ENCODE data around the gene HYAL1.

HYAL1 gene

DNA sequence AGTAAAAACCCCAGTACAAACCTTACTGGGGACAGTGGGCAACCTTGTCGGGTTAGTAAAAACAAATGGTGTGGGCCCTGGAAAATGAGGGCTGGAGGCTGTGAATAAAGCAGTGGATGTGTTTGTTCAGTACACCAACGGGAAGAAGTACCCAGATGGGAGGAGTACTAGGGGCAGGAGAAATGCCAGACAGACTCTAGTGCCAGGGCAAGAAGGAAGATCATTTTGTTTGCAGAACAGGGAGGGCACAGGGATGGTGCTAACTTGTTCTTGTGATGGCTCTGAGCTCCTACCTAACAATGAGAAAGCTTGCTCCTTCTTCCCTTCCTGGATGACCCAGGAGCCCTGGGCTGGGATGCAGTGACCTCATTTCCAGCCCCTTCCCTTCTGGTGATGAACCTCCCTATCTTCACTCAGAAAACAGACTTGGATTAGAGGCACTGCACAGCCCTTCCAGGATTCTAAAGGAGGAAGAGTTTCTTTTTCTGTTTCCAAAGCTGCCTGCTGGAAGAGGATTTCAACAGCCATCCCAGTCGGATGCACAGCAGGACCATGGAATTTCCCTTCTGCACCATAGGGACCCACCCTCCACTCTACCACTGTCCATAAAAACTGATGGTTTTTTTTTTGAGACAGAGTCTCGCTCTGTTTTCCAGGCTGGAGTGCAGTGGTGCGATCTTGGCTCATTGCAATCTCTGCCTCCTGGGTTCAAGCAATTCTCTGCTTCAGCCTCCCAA, 31.1 kb upstream of the HYAL1 start:
- FAIRE-seq, result no peak

DNA sequence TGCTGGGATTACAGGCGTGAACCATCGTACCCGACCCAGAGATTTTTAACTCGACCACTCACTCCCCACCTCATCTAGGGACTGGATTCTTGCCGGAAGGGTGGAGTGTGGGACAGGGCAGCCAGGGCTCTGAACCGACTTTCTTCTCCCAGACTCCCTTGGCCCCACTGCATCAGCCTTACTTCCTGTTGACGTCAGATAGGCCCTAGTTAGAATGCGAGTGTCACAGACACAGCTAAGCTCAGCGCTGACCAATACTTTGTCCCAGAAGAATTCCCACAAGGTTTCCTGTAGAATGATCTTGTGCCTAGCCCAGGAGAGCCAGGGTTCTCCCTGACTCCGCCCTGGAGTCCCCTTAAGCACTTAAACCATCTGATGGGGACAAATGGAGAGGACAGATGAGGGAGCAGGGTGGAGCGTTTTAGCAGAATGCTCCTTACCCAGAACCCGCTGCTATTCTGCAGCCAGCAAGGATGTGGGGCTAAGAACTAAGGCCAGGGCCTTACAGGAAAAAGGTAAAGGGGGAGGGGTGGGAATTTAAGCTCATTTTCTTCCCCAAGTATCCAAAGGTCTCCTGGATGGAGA, 30.5 kb upstream of the HYAL1 start:
- no peak for FAIRE-seq

DNA sequence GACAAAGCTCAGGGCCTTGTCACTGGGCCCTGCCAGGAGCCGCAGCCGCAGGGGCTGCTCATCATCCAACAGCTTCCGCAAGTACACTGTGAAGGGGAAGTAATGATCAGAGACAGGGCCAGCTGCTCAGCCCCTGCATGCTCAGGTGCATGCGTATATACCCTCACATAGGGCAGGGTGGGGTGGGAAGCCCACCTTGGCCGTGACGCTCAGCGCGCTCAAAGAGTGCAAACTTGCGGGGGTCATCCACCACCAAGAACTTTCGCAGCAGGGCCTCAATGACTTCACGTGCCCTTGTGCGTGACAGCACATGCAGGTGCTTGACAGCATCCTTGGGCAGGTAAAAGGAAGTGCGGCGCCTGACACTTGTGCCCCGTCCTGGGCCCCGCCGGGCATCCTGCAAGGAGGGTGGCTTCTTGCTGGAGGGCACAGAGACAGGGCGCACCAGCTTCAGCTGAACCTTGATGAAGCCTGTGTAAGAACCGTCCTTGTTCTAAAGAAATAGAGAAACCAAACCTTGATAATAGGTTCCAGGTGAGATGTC, 28.1 kb upstream of the HYAL1 start:
- no peak for FAIRE-seq

DNA sequence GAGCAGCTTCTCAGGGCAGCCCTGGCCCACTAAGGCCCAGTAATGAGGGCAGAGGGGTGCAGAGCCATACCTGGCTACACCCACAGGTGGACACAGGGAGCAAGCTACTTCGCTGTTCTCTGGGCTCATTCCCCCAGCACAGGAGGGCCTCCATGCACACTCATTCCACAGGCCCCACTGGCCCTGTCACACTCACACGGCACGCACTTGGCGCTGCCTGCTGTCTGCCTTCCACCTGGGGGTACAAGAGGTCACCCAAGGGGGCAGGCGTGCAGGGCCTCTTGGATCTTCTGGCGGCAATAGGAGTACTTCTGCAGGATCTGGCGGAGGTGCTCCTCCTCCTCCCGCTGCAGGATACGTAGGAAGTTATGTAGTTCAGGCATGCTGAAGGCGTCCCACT, 27.0 kb upstream of the HYAL1 start:
- FAIRE-seq, result no peak

DNA sequence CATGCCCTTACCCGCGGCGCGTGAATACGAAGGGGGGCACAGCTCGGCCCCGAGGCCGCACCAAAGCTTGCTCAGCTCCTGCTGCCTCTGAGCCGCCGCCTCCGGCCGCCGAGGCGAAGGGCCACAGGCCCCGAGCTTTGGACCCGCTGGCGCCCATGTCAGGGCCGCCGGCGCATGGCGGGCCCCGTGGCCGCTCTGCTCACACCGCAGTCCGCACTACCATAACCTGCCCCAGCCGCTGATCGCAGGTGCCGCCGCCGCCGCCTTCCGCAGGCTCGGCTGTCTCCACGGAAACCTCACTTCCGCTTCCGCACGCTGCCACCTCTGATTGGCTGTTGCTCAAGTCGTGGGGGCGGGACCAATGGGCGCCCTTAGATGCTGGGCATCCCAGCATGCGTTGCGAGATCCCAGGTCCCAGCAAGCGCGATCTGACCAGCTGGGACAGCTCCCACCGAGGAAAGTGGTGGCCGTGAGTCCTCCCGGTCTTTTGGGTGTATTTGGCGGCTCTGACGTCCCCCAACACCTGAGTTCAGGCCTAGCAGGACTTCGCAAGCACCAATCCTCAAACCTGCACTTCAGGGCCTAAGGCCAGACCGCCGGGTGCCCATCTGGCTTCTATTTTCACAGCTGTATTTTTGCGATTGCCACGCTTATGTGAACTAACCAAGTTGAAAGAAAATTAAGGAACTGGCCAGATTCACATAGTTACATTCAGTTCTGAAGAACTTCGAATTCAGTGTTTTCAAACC, 24.7 kb upstream of the HYAL1 start, which contains the start of gene TUSC2:
TSS of gene TUSC2 (minus strand) at position 281 of the 749 bp plus-strand sequence. CDS start at position 157, 124 bp downstream.
- no peak for FAIRE-seq

DNA sequence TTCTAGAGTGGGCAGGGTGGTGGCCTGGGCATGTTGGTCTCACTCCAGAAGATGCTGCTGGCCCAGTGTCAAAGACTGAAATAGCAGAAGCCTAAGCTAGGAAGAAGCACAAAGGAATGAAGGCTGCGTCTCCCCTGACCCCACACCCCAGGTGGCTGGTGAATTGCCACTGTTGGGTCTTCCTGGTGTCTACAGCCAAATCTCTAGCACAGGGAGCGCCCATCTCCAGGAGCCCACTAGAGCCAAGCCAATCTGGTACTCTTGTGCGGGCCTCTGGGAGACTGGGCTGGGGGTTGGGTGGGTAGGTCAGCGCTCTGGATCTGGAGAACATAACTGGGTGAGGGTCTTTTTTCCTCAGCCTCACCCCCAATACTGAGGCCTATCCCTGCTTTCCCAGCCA, 23.8 kb upstream of the HYAL1 start:
- no peak for FAIRE-seq

DNA sequence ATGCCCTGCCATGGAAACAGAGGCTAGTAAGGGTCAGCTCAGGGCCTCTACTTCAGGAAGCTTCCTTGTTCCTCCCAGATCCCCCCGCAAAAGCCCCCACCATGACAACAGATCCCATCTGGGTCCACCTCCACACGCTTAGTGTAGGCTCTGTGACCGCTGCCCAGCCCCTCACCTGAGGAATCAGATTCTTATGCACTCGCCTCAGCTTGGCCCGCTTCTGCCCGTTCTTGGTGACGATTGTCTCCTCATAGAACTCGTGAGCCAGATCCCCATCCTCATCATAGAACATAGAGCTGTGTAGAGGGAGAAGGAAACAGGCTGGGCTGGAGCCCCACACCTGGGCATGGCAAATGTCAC, 22.8 kb upstream of the HYAL1 start:
- FAIRE-seq, result no peak

DNA sequence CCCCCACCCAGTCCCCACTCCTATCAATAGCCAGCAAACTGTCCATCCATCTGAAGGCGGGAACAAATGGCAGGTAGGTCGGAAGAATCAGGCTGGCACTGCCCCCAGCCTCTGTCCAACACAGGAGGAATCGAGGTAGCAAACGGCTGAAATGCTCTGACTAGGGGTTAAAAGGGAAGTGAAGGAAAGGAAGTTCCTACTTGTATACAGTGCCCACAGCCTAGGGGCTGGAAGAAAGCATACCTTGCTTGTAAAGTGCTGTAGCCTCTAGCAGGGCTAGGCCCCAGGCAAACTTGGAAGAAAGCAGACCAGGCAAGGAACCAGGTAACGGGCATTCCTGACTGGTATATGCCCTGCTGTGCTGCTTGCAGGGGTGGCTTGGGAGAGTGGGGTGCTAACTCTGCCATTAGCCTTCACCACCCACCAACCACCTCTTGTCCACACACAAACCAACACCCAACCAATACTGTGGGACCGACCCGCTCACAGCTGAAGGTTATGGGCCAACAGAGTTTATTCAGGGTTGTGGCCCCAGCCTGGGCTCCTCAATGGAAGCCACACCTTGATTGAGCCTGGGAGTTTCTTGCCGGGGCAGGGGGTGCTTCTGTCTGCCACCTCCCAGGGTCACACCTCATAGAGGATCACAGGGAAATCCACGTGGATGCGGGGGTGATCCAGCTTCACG, 22.3 kb upstream of the HYAL1 start:
- no peak for FAIRE-seq

DNA sequence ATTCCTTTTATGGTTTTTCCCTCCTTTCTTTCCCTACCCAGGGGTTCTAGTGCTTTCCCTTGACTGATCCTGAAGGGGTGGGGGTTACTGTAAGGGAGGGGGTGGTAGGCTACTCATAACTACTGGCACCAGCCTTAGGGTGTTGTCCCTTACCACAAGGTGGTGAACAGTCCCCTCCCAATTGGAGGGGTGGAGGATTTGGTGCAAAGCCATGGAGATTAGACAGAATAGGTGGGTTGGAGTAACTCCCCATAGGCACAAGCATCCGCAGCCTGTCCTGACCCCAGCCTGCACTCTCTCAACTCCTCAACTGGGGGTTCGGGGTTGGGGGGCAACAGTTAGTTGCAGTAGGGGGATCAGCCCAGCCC, 21.7 kb upstream of the HYAL1 start:
- FAIRE-seq, result no peak

DNA sequence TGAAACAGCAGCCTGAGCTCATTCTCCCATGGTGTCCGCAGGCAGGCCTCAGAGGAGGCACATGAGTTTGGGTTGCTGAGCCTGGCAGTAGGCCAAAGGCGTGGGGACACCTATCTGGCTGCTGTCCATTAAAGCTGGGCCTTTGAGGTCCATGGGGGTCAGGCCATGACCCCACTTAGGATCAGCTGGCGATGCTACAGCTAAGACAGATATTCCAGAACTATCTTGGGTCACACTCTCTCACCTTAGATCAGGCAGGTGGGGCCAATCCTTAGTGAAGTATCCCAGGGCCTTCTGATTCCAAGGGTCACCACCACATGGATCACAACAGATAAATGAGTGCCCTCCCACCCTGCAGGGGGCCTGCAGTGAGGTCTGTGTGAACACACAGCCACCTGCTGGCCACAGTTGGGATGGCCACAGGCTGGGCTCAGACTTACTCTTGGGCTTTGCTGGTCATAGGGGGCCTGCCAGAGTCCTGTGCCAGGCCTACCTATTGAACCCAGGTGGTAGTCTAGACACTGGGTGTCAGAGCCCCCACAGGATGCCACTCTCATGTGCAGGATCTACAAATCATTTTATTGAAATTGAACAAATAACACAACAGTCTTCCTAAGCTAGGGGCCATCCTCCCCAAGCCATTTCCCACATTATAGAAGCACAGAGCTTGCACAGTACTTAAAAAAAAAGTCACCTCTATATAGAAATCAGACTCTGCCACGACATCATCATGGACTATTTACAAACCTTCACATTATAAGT, 21.2 kb upstream of the HYAL1 start:
- FAIRE-seq, result no peak

DNA sequence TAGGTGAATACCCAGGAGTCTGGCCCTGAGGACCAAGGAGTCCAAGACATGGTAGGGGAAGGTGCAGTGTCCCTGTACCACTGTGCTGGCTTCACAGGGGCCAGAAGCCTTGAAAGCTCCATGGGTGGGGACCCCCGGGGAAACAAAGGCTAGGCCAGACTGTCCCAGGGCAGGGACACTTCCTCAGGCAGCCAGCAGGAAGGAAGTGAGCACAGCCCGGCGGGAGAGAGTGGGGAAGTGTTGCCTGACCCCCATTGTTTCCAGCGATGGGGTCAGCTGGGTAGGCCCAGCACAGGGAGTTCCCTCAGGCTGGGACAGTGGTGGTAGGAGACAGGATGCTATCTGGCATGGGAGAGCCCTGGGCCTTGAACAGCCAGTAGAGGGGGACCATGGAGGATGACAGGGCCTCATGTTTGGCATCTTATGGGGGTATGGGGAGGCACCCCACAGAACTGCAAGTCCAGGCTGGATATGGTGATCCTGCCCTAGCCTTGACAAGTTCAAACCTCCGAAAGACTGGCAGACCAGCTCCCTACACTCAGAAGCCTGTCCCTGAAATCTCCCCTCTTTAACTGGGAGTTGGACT, 20.3 kb upstream of the HYAL1 start:
- FAIRE-seq, result no peak

DNA sequence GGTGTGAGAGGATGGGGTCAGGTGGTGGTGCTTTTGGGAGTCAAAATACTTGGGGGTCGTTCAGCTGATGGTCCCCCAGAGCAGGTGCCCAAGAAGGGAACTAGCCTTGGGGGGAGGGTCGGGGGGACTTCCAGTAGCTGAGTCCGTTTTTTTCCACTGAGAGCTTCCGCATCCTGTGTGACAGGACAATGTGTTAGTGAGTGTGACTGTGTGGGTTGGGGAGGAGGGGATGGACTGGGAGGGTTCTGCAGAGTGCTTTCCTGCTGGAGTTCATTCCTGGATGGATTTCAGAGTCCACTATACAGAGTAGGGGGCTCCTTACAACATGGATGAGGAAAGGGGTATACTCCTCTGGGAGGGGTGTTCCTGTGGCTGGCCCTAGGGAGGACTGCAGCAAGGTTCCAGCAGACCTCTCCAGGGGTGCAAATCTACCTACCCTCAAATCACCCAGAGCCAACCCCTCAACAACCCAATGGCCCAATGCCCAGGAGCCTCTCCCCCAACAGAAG, 19.8 kb upstream of the HYAL1 start:
- no peak for FAIRE-seq

DNA sequence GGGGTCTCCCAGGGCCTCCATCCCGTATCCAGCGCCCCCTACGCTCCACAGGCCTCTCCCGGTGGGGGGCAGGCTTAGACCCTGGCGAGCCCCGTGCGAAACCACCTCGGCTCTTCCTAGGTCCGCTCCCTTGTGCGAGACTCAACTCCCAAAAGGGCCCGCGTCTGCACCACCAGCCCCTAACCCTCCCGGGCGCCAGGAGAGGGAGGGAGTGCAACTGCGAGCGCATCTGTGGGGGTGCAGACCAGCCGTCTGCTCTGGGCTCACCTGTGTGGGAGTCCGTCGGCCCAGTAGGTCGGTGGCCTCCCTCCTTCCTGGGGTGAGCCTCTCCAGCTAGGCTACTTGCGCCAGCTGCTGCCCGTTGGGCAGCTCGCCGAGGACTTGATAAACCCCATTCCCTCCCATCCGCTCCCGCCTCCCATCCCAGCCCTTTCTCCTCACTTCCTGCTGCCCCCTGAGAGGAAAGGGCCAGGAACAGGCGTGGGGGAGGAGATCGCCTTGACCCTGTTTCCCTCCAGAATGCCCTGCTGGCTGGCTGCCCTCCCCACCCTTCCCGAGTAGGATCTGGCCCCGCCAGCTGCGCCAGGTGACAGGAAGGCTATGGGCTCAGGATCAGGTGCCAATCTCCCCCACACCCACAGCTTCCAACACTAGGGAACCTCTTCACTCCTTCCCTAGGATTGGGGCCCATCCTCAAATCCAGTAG, 19.2 kb upstream of the HYAL1 start, which contains the start of gene HYAL2:
TSS of gene HYAL2 (minus strand) at position 360 of the 706 bp plus-strand sequence. CDS start 2,256 bp downstream, outside the sequence.
- FAIRE-seq, result no peak

DNA sequence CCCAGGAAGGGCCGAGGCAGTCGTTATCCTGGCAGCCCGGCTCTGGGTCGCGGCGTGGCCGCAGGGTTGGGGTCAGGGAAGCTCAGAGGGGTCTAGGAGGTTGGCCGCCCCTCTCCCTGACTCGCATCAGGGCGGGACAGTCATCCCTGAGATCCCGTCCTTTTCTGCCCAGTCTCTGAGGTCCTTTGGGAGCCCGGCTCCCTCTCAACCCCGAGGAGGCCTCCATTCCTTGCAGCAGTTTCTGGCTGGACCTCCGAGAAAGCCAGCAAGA, 18.7 kb upstream of the HYAL1 start:
- FAIRE-seq, result no peak

DNA sequence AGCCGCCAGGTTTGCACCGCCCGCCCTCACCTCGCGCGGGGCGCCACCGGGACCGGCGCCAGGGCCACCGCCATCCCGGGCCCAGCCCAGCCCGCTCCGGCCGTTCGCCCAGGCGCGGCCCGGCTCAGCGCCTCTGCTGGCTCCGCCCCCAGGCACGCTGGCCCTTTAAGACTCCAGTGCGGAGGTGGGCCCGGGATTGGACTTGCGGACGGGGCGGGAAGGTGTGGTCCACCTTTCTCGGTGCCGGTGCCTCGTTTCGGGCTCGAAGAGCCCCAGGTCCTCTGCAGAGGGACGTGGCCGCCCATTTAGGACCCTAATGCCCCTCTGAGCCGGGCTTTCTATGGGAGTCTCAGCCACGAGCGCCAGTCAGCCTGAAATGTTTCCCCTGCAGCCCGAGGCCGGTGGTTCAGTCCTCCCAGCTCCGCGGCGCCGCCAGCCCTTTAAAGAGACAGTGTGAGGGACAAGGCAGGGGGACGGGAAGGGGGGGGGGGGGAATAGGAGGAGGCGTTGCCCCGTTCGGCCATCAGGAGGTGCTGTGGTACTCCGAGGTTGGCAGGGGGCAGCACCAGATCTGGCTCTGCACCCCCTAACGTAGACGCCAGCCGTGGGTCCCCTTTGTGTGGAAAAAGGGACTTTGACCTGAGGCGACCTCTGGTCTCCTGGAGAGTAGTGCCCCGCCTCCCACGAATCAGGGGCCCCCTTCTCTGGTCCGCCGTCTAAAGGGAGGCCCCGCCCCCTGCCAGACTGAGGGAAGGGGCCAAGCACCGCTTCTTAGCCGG, 18.2 kb upstream of the HYAL1 start:
- no peak for FAIRE-seq

DNA sequence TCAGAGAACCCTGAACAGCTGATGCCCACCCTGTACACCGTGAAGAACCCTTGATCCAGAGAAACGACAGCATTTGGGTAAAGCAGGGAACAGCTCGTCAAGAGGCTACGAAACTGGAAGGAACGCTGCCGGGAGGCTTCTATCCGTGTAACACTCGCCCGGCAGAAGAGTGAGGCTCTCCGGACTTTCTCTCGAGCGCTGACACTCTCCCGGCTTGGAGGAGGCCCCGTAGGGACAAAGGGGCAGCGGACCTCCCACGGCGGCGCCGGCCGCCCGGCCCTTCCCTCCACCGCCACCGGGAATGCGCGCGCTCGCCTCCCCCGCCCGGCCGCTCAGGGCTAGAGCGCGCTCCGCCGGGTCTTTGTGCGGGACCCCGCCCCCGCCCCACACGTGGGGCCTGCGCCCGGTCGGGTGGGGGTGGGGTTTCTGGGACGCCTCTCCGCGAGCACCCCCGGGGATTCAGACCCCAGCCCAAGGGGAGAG, 17.5 kb upstream of the HYAL1 start:
- no peak for FAIRE-seq

DNA sequence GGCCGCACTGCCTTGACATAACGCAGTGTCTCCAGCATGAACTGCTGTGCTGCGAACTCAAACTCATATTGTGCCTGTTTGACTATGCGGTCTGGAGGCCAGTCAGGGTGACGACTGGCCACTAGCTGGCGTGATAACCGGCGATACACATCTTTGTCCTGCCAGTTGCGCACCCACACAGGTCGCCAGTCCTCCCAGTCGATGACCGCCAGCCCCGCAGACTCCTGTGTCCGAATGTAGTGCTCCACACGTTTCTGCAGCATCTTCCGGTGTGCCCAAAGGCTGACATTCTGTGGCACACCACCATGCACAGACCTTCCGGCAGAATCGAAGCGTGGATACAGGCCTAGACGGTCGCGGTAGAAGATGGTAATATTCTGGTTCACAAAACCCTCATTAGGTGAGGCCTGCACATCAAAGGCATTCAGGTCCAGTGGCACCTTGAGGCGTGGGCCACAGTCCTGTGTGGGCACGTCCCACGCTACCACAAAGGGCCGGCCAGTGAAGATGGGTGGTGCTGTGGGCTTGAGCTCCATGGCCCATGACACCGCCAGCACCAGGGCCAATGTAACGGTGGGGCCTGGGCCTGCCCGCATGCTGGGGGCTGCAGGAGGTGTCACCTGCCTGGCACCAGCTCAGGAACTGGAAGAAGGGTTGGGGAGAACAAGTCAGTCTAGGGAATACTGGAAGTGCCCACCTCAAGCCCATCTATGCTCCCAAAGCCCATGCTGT, 16.7 kb upstream of the HYAL1 start:
- FAIRE-seq, result no peak

DNA sequence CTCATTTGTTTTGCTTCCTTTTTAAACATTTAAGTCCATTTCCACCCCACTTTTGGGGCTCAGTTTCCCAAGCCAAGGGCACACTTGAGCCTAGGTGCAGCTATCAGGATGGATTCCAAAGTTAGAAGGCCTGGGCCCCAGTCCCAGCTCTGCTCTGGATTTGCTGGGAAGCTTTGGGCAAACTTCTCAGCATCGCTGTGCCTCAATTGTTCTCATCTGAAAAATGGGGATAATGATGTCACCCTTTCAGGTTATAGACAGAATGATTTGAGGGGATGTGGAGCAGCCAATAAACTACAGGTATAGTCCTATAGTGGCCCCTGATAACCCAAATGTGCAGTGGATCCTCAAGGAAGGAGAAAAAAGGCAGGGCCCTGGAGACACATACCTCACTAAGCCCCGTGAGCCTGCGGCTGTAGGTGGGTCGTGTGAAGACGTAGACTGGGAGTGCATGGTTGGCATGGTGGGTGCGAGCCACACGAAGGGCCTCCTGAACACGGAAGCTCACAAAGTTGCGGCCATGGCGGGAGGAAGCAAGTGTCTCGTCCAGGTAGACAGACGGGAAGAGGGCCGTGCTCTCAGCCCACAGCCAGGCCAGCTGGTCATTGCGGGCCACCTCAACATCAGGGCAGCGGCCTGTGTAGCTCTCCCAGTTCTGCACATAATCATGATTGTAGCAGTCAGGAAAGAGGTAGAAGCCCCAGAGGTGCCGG, 16.0 kb upstream of the HYAL1 start:
- FAIRE-seq, result no peak

DNA sequence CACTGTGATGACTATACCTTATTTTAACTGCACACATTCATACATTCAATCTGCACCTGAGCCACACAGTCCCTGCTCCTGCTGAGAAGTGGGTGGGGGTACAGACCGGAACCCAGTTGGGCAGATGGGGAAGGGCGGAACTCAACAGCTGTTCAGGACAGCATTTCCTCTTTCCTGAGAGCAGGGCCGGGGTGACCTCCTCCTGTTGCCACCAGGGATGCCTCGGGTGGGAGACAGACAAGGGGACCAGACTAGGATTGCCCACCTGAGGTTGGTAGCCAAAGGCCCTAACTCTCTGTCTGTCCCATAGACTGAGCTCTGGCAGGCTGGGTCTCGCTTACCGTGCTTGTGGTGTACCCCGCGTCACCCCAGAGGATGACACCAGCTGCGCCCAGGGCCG, 15.2 kb upstream of the HYAL1 start:
- no peak for FAIRE-seq

All from colon (tissue), 2 donors.